Activated T-helper 17 cell treated with anti-CD3 and anti-CD28 coated beads, Interleukin-2, amount 50 U/mL, for 72 hours (primary cell): ENCODE results near the gene SLC17A8. TPM values are rescaled to one million over a fixed set of nuclear protein-coding genes. Genes with fewer than 3 reads are reported as not detected.
"Not testable (repeated sequence)": the region's sequence is repeated elsewhere in the genome, so short reads cannot be mapped to it uniquely, and the experiment has no call there.

Experiments used
- ATAC-seq: fragments of 150-1000 bp; cut with Tn5 transposase; replicated peaks from 2 replicates; pipeline ENCODE4 v1.10.0; 2021; ENCODE audit warnings: mild to moderate bottlenecking, moderate library complexity
- H3K27ac Mint-ChIP-seq: one replicate; pipeline ENCODE4 v1.8.0; 2022; ENCODE audit warnings: mixed read lengths
- H3K27me3 Mint-ChIP-seq: one replicate; pipeline ENCODE4 v1.8.0; 2022; ENCODE audit warnings: mixed read lengths
- H3K36me3 Mint-ChIP-seq: one replicate; pipeline ENCODE4 v1.8.0; 2022; ENCODE audit warnings: low read depth, mild to moderate bottlenecking, mixed read lengths
- H3K4me1 Mint-ChIP-seq: one replicate; pipeline ENCODE4 v1.8.0; 2022; ENCODE audit warnings: mixed read lengths
- H3K4me3 Mint-ChIP-seq: one replicate; pipeline ENCODE4 v1.8.0; 2022; ENCODE audit warnings: mild to moderate bottlenecking, mixed read lengths
- H3K9me3 Mint-ChIP-seq: one replicate; pipeline ENCODE4 v1.8.0; 2022; ENCODE audit warnings: mixed read lengths
- total RNA-seq, 2 donors: library from RNA; stranded (reverse); gene quantifications; one replicate each; pipeline ENCODE4 v1.2.3, GENCODE V29; 2022

Gene SLC17A8
- not detected for total RNA-seq

GRCh38 chr12:100356644-100357223, at the start of gene SLC17A8:
Gene SLC17A8 (plus strand): TSS chr12:100357074. CDS start chr12:100357392, 318 bp downstream.
- no peak within 1 kb of the TSS for H3K27ac Mint-ChIP-seq
- no peaks in the 10 kb centered on the region for H3K4me1 Mint-ChIP-seq
- no peaks in the 10 kb centered on the region for H3K36me3 Mint-ChIP-seq
- H3K9me3 Mint-ChIP-seq: no peaks in the 10 kb centered on the region
- H3K27me3 Mint-ChIP-seq: peaks cover 42% of the 10 kb centered on the region
- no peak within 1 kb of the TSS for H3K4me3 Mint-ChIP-seq
- ATAC-seq: no peak

GRCh38 chr12:100308138-100308537, 48.7 kb upstream of the SLC17A8 start:
- H3K27me3 Mint-ChIP-seq, H3K4me3 Mint-ChIP-seq, H3K27ac Mint-ChIP-seq, H3K9me3 Mint-ChIP-seq, ATAC-seq, H3K4me1 Mint-ChIP-seq: not testable (repeated sequence)
- H3K36me3 Mint-ChIP-seq: peaks cover 61% of the 10 kb centered on the region

GRCh38 chr12:100311317-100311716, 45.6 kb upstream of the SLC17A8 start:
- Mint-ChIP-seq H3K27me3 (no peaks in the 10 kb centered on the region), H3K27ac (no peak overlapping the region), H3K4me1 (no peaks in the 10 kb centered on the region), H3K9me3 (no peaks in the 10 kb centered on the region), H3K4me3 (no peak overlapping the region), H3K36me3 (peaks cover 71% of the 10 kb centered on the region)
- no peak for ATAC-seq

- H3K27ac Mint-ChIP-seq: no peak overlapping the region
- H3K36me3 Mint-ChIP-seq: peaks cover 87% of the 10 kb centered on the region
- ATAC-seq: no peak
- no peak overlapping the region for H3K4me3 Mint-ChIP-seq
- H3K27me3 Mint-ChIP-seq: no peaks in the 10 kb centered on the region
- no peaks in the 10 kb centered on the region for H3K9me3 Mint-ChIP-seq
- H3K4me1 Mint-ChIP-seq: no peaks in the 10 kb centered on the region
Observed at GRCh38 chr12:100317371-100317770, 39.5 kb upstream of the SLC17A8 start.

GRCh38 chr12:100324498-100324897, 32.4 kb upstream of the SLC17A8 start:
- Mint-ChIP-seq H3K4me3 (no peak overlapping the region), H3K27ac (no peak overlapping the region), H3K27me3 (no peaks in the 10 kb centered on the region), H3K4me1 (no peaks in the 10 kb centered on the region), H3K36me3 (peaks cover 78% of the 10 kb centered on the region), H3K9me3 (no peaks in the 10 kb centered on the region)
- no peak for ATAC-seq

GRCh38 chr12:100326208-100326607, 30.7 kb upstream of the SLC17A8 start:
- ATAC-seq: no peak
- Mint-ChIP-seq H3K27ac (no peak overlapping the region), H3K4me1 (no peaks in the 10 kb centered on the region), H3K9me3 (no peaks in the 10 kb centered on the region), H3K27me3 (no peaks in the 10 kb centered on the region), H3K36me3 (peaks cover 86% of the 10 kb centered on the region), H3K4me3 (no peak overlapping the region)

GRCh38 chr12:100329800-100330199, 27.1 kb upstream of the SLC17A8 start:
- Mint-ChIP-seq H3K4me1 (no peaks in the 10 kb centered on the region), H3K9me3 (no peaks in the 10 kb centered on the region), H3K4me3 (no peak overlapping the region), H3K27me3 (no peaks in the 10 kb centered on the region), H3K27ac (peak overlapping the region; percentile 53), H3K36me3 (peaks cover 94% of the 10 kb centered on the region)
- ATAC-seq: peak; percentile 42

GRCh38 chr12:100331871-100332270, 25.0 kb upstream of the SLC17A8 start:
- H3K4me3 Mint-ChIP-seq: no peak overlapping the region
- H3K9me3 Mint-ChIP-seq: no peaks in the 10 kb centered on the region
- H3K36me3 Mint-ChIP-seq: peaks cover 96% of the 10 kb centered on the region
- ATAC-seq: no peak
- no peaks in the 10 kb centered on the region for H3K27me3 Mint-ChIP-seq
- H3K27ac Mint-ChIP-seq: no peak overlapping the region
- H3K4me1 Mint-ChIP-seq: no peaks in the 10 kb centered on the region

- H3K9me3 Mint-ChIP-seq: no peaks in the 10 kb centered on the region
- no peak overlapping the region for H3K4me3 Mint-ChIP-seq
- no peaks in the 10 kb centered on the region for H3K27me3 Mint-ChIP-seq
- no peak overlapping the region for H3K27ac Mint-ChIP-seq
- peaks cover 100% of the 10 kb centered on the region for H3K36me3 Mint-ChIP-seq
- no peaks in the 10 kb centered on the region for H3K4me1 Mint-ChIP-seq
- ATAC-seq: no peak
Observed at GRCh38 chr12:100332852-100333251, 24.0 kb upstream of the SLC17A8 start.

GRCh38 chr12:100337299-100337698, 19.6 kb upstream of the SLC17A8 start:
- Mint-ChIP-seq H3K4me3 (no peak overlapping the region), H3K4me1 (no peaks in the 10 kb centered on the region), H3K36me3 (peaks cover 80% of the 10 kb centered on the region), H3K27ac (no peak overlapping the region), H3K27me3 (no peaks in the 10 kb centered on the region), H3K9me3 (peaks cover under 1% of the 10 kb centered on the region)
- ATAC-seq: no peak

- no peaks in the 10 kb centered on the region for H3K27me3 Mint-ChIP-seq
- no peak overlapping the region for H3K27ac Mint-ChIP-seq
- no peaks in the 10 kb centered on the region for H3K4me1 Mint-ChIP-seq
- H3K4me3 Mint-ChIP-seq: no peak overlapping the region
- H3K9me3 Mint-ChIP-seq: peaks cover 4% of the 10 kb centered on the region
- peaks cover 76% of the 10 kb centered on the region for H3K36me3 Mint-ChIP-seq
- no peak for ATAC-seq
Observed at GRCh38 chr12:100337727-100338126, 19.1 kb upstream of the SLC17A8 start.

- Mint-ChIP-seq H3K4me1 (no peaks in the 10 kb centered on the region), H3K4me3 (no peak overlapping the region), H3K27ac (no peak overlapping the region), H3K27me3 (no peaks in the 10 kb centered on the region), H3K36me3 (peaks cover 63% of the 10 kb centered on the region), H3K9me3 (peaks cover 4% of the 10 kb centered on the region)
- ATAC-seq: no peak
Observed at GRCh38 chr12:100339071-100339470, 17.8 kb upstream of the SLC17A8 start.

GRCh38 chr12:100342897-100343296, 14.0 kb upstream of the SLC17A8 start:
- H3K9me3 Mint-ChIP-seq, H3K4me1 Mint-ChIP-seq, H3K27me3 Mint-ChIP-seq, H3K4me3 Mint-ChIP-seq, H3K27ac Mint-ChIP-seq, ATAC-seq: not testable (repeated sequence)
- H3K36me3 Mint-ChIP-seq: peaks cover 24% of the 10 kb centered on the region

- H3K27me3 Mint-ChIP-seq, H3K27ac Mint-ChIP-seq, H3K4me3 Mint-ChIP-seq, ATAC-seq, H3K4me1 Mint-ChIP-seq, H3K9me3 Mint-ChIP-seq: not testable (repeated sequence)
- peaks cover 12% of the 10 kb centered on the region for H3K36me3 Mint-ChIP-seq
Observed at GRCh38 chr12:100344351-100344750, 12.5 kb upstream of the SLC17A8 start.

- H3K27ac Mint-ChIP-seq: no peak overlapping the region
- ATAC-seq: no peak
- H3K4me3 Mint-ChIP-seq: no peak overlapping the region
- no peaks in the 10 kb centered on the region for H3K27me3 Mint-ChIP-seq
- peaks cover 4% of the 10 kb centered on the region for H3K9me3 Mint-ChIP-seq
- H3K36me3 Mint-ChIP-seq: peaks cover 5% of the 10 kb centered on the region
- H3K4me1 Mint-ChIP-seq: no peaks in the 10 kb centered on the region
Observed at GRCh38 chr12:100345020-100345767, 11.7 kb upstream of the SLC17A8 start.
